Calu3 (cell line): ENCODE data around the gene ELOVL1. TPM values are rescaled to one million over a fixed set of nuclear protein-coding genes. Genes with fewer than 3 reads are reported as not detected.

Source experiments
- BruUV-seq: library from RNA; stranded (reverse); fragments of 400-500 nt; replicated peaks from 2 replicates; lab custom pipeline; 2021; lab: Mats Ljungman, UMichigan
- CTCF ChIA-PET: fragments of 300-600 bp; sonication (Branson Sonifier 250); formaldehyde crosslinking; loops from one replicate; lab custom pipeline; 2022; ENCODE audit warnings: antibody characterized with exemption; lab: Charles Lee
- DNase-seq: peaks from one replicate; pipeline ENCODE4 v3.0.0; 2022
- H3K27ac Mint-ChIP-seq: one replicate; pipeline ENCODE4 v1.8.0; 2022; ENCODE audit warnings: mixed read lengths; ENCODE audit not compliant: unreplicated experiment
- H3K27me3 Mint-ChIP-seq: one replicate; pipeline ENCODE4 v1.8.0; 2022; ENCODE audit warnings: mixed read lengths; ENCODE audit not compliant: unreplicated experiment
- H3K36me3 Mint-ChIP-seq: one replicate; pipeline ENCODE4 v1.8.0; 2022; ENCODE audit warnings: mild to moderate bottlenecking, moderate library complexity, mixed read lengths; ENCODE audit not compliant: insufficient read depth, unreplicated experiment
- H3K4me1 Mint-ChIP-seq: one replicate; pipeline ENCODE4 v1.8.0; 2022; ENCODE audit warnings: mild to moderate bottlenecking, low read depth, mixed read lengths; ENCODE audit not compliant: unreplicated experiment
- H3K4me3 Mint-ChIP-seq: one replicate; pipeline ENCODE4 v1.8.0; 2022; ENCODE audit warnings: mild to moderate bottlenecking, low read depth, moderate library complexity, mixed read lengths; ENCODE audit not compliant: unreplicated experiment
- H3K9me3 Mint-ChIP-seq: one replicate; pipeline ENCODE4 v1.8.0; 2022; ENCODE audit warnings: low read depth, mixed read lengths; ENCODE audit not compliant: unreplicated experiment
- CTCF ChIP-seq: fragments of 200-600 bp; IDR thresholded peaks from one replicate; pipeline ENCODE4 v1.8.0; 2022; ENCODE audit warnings: antibody characterized with exemption; ENCODE audit not compliant: unreplicated experiment
- intact Hi-C: fragments of 100-400 bp; cut with micrococcal nuclease; formaldehyde crosslinking; loops from one replicate; pipeline ENCODE4 v1.10.0; 2022; ENCODE audit not compliant: unreplicated experiment
- total RNA-seq: library from RNA; stranded (reverse); gene quantifications from 2 replicates; pipeline ENCODE4 v1.2.3, GENCODE V29; 2022

The ELOVL1 gene
- total RNA-seq, 1 experiment from 2014 or later, result 107 TPM

GRCh38 chr1:43379476-43379875, 11.7 kb upstream of the ELOVL1 start:
- Mint-ChIP-seq H3K9me3 (no peaks in the 10 kb centered on the region), H3K36me3 (peaks cover 14% of the 10 kb centered on the region), H3K4me1 (no peaks in the 10 kb centered on the region), H3K27ac (no peak overlapping the region), H3K4me3 (no peak overlapping the region), H3K27me3 (no peaks in the 10 kb centered on the region)
- BruUV-seq, result no TSS peak
- intact Hi-C loops, result no loop called here
- no peak for DNase-seq
- CTCF ChIA-PET, result no interaction called here
- no peak for TF ChIP-seq CTCF

GRCh38 chr1:43377831-43378230, 10.0 kb upstream of the ELOVL1 start:
- no peak overlapping the region for H3K4me3 Mint-ChIP-seq

GRCh38 chr1:43376723-43377235, 9.0 kb upstream of the ELOVL1 start:
- CTCF ChIA-PET, result no interaction called here
- H3K4me3 Mint-ChIP-seq, result no peak overlapping the region
- H3K4me1 Mint-ChIP-seq, result no peaks in the 10 kb centered on the region
- H3K27ac Mint-ChIP-seq, result no peak overlapping the region
- H3K36me3 Mint-ChIP-seq, result peaks cover 5% of the 10 kb centered on the region
- TF ChIP-seq CTCF, result no peak
- H3K27me3 Mint-ChIP-seq, result no peaks in the 10 kb centered on the region
- H3K9me3 Mint-ChIP-seq, result no peaks in the 10 kb centered on the region
- intact Hi-C loops, result no loop called here
- no TSS peak for BruUV-seq
- no peak for DNase-seq

More at GRCh38 chr1:43377831-43378230, 10.0 kb upstream of the ELOVL1 start:
- Mint-ChIP-seq H3K4me1 (no peaks in the 10 kb centered on the region), H3K9me3 (no peaks in the 10 kb centered on the region), H3K36me3 (peaks cover 5% of the 10 kb centered on the region), H3K27me3 (no peaks in the 10 kb centered on the region), H3K27ac (no peak overlapping the region)
- TF ChIP-seq CTCF, result no peak
- no TSS peak for BruUV-seq
- intact Hi-C loops, result no loop called here
- no peak for DNase-seq
- CTCF ChIA-PET, result no interaction called here

GRCh38 chr1:43373066-43373940, 5.5 kb upstream of the ELOVL1 start:
- H3K4me3 Mint-ChIP-seq, result no peak overlapping the region
- CTCF ChIA-PET, result interaction anchor here (1.0 to 1.1 kb wide), 2 partner anchors 10 to 15 kb away, joined by 3 read pairs; partner anchors contain the start of gene CDC20
- intact Hi-C loops, result no loop called here

More at GRCh38 chr1:43373066-43373940, 5.5 kb upstream of the ELOVL1 start:
- DNase-seq, result peak; percentile 45
- Mint-ChIP-seq H3K27me3 (no peaks in the 10 kb centered on the region), H3K36me3 (peaks cover 23% of the 10 kb centered on the region), H3K9me3 (no peaks in the 10 kb centered on the region), H3K27ac (no peak overlapping the region), H3K4me1 (peaks cover 9% of the 10 kb centered on the region)
- TF ChIP-seq CTCF, result no peak
- no TSS peak for BruUV-seq
